ENCODE measurements around the gene NDC1. TPM values are rescaled to one million over a fixed set of nuclear protein-coding genes. Genes with fewer than 3 reads are reported as not detected.
A peak's percentile ranks its signal among the peaks of the same experiment; 100 is the strongest.
"Not testable (repeated sequence)": the region's sequence is repeated elsewhere in the genome, so short reads cannot be mapped to it uniquely, and the experiment has no call there.

The NDC1 gene, protein sequence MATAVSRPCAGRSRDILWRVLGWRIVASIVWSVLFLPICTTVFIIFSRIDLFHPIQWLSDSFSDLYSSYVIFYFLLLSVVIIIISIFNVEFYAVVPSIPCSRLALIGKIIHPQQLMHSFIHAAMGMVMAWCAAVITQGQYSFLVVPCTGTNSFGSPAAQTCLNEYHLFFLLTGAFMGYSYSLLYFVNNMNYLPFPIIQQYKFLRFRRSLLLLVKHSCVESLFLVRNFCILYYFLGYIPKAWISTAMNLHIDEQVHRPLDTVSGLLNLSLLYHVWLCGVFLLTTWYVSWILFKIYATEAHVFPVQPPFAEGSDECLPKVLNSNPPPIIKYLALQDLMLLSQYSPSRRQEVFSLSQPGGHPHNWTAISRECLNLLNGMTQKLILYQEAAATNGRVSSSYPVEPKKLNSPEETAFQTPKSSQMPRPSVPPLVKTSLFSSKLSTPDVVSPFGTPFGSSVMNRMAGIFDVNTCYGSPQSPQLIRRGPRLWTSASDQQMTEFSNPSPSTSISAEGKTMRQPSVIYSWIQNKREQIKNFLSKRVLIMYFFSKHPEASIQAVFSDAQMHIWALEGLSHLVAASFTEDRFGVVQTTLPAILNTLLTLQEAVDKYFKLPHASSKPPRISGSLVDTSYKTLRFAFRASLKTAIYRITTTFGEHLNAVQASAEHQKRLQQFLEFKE
- polyA plus RNA-seq (ENCODE audit: insufficient read length in 4 of 4): 10 to 100 TPM; 25.6 to 31.6 (median 29.0) TPM

DNA sequence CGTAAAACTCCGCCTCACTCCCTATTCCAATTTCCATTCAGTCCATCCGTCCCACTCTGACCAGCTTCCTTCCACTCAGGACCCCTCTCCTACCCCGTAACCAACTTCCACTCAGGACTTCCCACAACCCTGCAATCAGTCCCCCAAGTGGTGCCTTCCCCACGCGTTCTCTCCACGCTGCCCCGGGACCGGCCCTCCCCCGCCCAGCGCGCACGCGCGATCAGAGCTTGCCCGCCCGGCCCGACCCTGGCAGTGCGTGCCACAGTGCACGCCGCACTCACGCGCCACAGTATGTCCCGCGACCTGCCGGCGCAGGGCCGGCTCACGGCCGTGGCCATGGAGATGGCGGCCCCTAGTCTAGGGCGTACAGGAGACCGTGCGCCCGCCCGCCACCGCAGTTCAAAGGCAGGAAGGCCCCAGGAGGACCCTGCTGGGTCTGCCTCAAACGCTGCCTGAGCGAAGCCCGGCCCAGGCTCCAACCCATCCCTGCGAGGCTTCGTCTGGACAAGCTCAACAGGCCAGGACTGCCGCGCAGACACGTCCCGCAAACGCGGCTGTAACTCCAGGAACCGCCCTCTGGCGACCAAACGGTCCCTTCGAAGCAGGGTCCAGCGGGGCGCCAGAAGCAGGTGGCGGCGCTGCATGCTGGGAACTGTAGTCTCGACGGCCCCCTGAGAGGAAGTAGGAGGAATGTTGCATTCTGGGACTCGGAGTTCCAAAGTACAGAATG lies at the start of gene NDC1:
NDC1 (minus strand) TSS at position 373 of the 730 bp plus-strand sequence; CDS start at position 338, 35 bp downstream.
- peak; percentile 86 to 94 (median 91) for DNase-seq (ENCODE audit: low read depth in 4 of 4, low spot score in 2 of 4)

- not testable (repeated sequence) for DNase-seq (ENCODE audit: low read depth in 4 of 4, low spot score in 2 of 4)
These were observed 45.5 kb upstream of the NDC1 start for GRCh38 chr1:53883600-53883999.

GRCh38 chr1:53881853-53882252 lies 43.8 kb upstream of the NDC1 start:
- not testable (repeated sequence) for DNase-seq (ENCODE audit: low read depth in 4 of 4, low spot score in 2 of 4)

- no peak for DNase-seq (ENCODE audit: low read depth in 4 of 4, low spot score in 2 of 4)
These were observed 40.5 kb upstream of the NDC1 start for GRCh38 chr1:53878492-53879105.

GRCh38 chr1:53875150-53875549 lies 37.1 kb upstream of the NDC1 start:
- not testable (repeated sequence) for DNase-seq (ENCODE audit: low read depth in 4 of 4, low spot score in 2 of 4)

DNA sequence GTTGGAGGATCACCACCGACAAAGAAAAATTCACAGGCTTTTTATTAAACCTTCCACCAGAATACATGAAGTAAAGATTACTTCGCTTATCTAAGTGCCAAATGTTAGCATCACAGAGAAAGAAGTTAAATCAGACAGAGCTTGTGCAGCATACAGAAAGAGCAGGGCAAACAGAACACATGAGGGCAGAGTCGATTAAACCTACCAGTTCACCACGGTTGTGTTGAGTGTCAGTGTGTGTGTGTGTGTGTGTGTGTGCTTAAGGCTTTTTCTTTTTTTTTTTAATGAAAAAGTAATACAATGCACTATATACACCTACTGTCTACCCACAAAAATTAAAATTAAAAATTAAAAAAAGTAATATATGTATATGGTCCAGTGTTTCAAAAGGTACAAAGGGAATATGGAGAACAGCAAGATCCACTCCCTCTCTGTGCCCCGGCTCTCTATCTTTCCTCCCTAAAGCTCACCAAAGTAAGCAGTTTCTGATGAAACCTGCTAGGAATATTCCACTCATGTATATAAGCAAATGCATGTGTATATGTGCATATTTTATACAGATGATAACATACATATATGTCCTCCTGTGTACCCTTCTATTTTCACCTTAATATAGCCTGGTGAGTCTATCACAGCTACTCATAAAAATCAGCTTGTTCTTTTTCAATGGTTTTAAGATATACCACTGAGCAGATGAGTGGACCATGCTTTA lies 33.8 kb upstream of the NDC1 start:
- no peak for DNase-seq (ENCODE audit: low read depth in 4 of 4, low spot score in 2 of 4)

- no peak for DNase-seq (ENCODE audit: low read depth in 4 of 4, low spot score in 2 of 4)
These were observed 33.1 kb upstream of the NDC1 start for GRCh38 chr1:53871221-53871620.

DNA sequence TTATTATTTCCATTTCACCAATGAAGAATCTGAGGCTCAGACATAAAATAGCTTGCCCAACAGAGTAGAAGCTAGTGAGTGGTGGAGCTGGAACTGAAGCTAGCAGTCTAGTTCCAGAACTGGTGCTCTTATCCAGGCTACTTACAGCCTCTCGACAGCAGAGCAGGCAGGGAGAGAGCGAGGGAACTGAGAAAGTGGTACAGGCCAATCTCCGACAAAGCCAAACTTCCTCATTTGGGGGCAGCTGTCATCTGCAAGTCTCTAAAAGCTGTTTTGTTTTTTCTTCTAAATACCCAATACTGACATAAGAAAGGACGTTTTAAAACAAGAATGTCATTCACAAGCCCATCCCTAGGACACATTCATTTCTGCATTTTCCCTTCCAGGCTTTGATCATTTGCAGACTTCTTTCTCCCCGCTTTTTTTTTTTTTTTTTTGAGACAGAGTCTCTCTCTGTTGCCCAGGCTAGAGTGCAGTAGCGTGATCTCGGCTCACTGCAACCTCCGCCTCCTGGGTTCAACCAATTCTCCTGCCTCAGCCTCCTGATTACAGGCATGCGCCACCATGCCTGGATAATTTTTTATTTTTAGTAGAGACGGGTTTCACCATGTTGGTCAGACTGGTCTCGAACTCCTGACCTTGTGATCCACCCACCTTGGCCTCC lies 31.5 kb upstream of the NDC1 start:
- DNase-seq (ENCODE audit: low read depth in 4 of 4, low spot score in 2 of 4): no peak

GRCh38 chr1:53868565-53868964 lies 30.5 kb upstream of the NDC1 start:
- no peak for DNase-seq (ENCODE audit: low read depth in 4 of 4, low spot score in 2 of 4)

DNA sequence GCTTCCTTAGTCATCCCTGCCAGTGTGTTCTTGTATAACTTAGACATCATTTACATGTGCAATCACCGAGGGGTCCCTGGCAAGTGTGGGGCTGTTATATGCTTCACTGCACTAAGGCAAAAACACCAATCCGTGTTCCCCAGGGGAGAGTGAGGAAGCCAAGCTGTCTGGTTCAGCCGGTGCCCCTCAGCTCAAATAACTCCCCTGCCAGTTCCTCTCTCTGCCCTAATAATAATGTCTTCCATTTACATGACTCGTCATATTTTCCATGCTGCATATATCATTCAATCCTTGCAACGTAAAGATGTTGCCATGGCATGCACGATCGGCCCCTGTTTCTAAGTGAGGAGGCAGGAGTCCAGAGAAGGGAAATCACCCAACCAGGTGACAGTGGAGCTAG lies 24.4 kb upstream of the NDC1 start:
- DNase-seq (ENCODE audit: low read depth in 4 of 4, low spot score in 2 of 4): no peak

DNA sequence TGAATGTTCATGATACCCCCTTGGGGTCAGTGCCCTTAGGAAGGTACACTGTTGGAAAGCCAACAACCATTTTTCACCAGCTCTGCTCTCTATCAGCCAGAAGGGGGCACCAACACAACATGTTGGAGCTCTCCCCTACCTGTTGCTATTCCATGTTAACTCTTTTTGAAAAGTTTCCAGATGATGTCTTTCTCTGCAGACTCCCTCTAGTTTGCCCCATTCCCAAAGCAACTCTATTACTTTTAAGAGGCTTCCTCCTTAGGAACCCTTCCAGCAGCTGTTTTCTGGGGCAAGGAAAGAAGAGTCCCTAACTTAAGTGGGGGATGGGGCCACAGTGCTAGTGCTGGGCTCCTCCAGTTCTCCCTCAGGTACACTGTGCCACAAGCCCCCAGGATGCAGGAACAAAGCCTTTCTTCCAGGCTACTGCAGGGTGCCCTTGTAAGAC lies 22.9 kb upstream of the NDC1 start:
- peak in 1 of 4 donors; percentile 50 for DNase-seq (ENCODE audit: low read depth in 4 of 4, low spot score in 2 of 4)

- DNase-seq (ENCODE audit: low read depth in 4 of 4, low spot score in 2 of 4): no peak
These were observed 13.6 kb upstream of the NDC1 start for GRCh38 chr1:53851571-53852285.

DNA sequence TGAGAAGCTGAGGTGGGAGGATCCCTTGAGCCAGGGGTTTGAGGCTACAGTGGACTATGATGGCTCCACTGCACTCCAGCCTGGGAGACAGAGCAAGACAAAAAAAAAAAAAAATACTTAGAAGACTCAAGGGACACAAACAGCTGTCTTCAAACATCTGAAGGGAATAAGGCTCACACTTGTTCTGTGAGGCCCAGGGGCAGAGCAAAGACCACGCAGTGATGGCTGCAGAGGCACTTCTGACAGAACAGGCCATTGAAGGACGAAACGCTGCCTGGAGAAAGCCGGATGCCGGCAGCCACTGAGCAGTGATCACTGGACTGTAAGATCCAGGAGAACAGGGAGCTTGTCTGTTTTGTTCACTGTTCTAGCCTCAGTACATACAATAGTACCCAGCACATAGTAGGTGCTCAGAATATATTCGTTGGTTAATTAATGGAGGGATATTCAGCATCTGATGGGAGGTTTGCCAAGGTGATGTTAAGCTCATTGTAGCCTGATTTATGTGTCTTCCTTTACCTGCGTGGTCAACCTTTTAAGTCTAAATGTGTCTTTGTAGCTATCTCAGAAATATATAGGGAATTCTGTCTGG lies 12.1 kb upstream of the NDC1 start:
- no peak for DNase-seq (ENCODE audit: low read depth in 4 of 4, low spot score in 2 of 4)

- no peak for DNase-seq (ENCODE audit: low read depth in 4 of 4, low spot score in 2 of 4)
These were observed 9.9 kb upstream of the NDC1 start for GRCh38 chr1:53847980-53848379.

DNA sequence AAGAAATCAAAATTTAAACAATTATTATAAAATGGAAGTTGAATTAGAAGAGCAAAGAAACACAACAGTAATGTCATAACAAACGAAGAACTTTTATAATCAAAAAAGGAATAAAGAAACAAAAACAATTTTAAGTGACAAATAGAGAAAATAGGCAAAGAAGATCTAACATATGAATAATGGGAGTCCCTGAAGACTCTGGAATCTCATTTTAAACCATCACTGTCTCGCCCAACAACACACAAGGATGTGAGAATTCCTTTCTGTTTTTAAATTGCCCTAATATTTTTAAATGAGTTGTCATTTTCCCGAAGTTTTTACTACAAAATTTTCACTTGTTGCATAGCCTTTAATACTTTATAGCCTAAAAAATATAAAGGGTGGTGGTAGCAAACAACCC lies 4.3 kb upstream of the NDC1 start:
- no peak for DNase-seq (ENCODE audit: low read depth in 4 of 4, low spot score in 2 of 4)

DNA sequence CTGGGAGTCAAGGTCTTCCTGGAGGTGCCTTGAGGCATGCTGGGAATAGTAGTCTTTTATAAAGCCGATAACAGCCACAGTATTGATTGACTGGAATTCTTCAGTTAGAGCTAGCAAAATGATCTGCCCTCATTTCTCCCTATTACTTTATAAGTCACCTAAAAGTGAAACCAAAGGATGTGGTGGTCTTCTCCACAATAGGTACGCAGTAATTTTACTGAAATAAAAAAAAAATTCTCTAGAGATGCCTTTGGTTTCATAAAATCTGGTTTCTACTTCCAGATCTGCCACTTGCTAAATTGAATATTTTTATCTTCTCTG lies 518 bp upstream of the NDC1 start:
- DNase-seq (ENCODE audit: low read depth in 4 of 4, low spot score in 2 of 4): no peak

- DNase-seq (ENCODE audit: low read depth in 4 of 4, low spot score in 2 of 4): no peak
These were observed 511 bp downstream of the NDC1 start for GRCh38 chr1:53837646-53837923.

GRCh38 chr1:53835491-53835890 lies 2.6 kb downstream of the NDC1 start:
- no peak for DNase-seq (ENCODE audit: low read depth in 4 of 4, low spot score in 2 of 4)

- no peak for DNase-seq (ENCODE audit: low read depth in 4 of 4, low spot score in 2 of 4)
These were observed 3.3 kb downstream of the NDC1 start for GRCh38 chr1:53834776-53835175.

All from left renal cortex interstitium (tissue), 4 donors.